GM23338 (cell line): ENCODE results near the gene DRC7. TPM values are rescaled to one million over a fixed set of nuclear protein-coding genes. Genes with fewer than 3 reads are reported as not detected.
A peak's percentile ranks its signal among the peaks of the same experiment; 100 is the strongest.

Experiments
- ATAC-seq: fragments of 200-7000 bp; cut with Tn5 transposase; 3 replicates; pipeline ENCODE4 v1.9.1; 2020
- DNase-seq: peaks from one replicate; pipeline ENCODE4 v3.0.0-alpha.2; 2015; ENCODE audit warnings: low spot score
- H2AFZ ChIP-seq: fragments of 200-600 bp; sonication (generic); 2 replicates; pipeline ENCODE4 v1.8.0; 2016; ENCODE audit warnings: antibody characterized with exemption, mild to moderate bottlenecking, moderate library complexity
- H3F3A ChIP-seq: fragments of 200-600 bp; sonication (generic); replicated peaks from 2 replicates; pipeline ENCODE4 v1.8.0; 2017; ENCODE audit warnings: antibody characterized with exemption, mixed run types, low read depth
- H3K27ac ChIP-seq: fragments of 200-600 bp; sonication (generic); 2 replicates; pipeline ENCODE4 v1.6.1; 2016; ENCODE audit warnings: low read depth
- H3K27me3 ChIP-seq: fragments of 200-600 bp; sonication (generic); 2 replicates; pipeline ENCODE4 v1.8.0; 2016; ENCODE audit warnings: mild to moderate bottlenecking, mixed run types, moderate library complexity; ENCODE audit not compliant: insufficient read depth
- H3K36me3 ChIP-seq: fragments of 200-600 bp; sonication (generic); 2 replicates; pipeline ENCODE4 v1.8.0; 2016; ENCODE audit warnings: mild to moderate bottlenecking; ENCODE audit not compliant: insufficient read depth
- H3K4me1 ChIP-seq: fragments of 200-600 bp; sonication (generic); 2 replicates; pipeline ENCODE4 v1.8.0; 2016; ENCODE audit warnings: mild to moderate bottlenecking, moderate library complexity; ENCODE audit not compliant: insufficient read depth
- H3K4me2 ChIP-seq: fragments of 200-600 bp; sonication (generic); 2 replicates; pipeline ENCODE4 v1.7.1; 2017; ENCODE audit warnings: mixed run types
- H3K4me3 ChIP-seq: fragments of 200-600 bp; sonication (generic); 2 replicates; pipeline ENCODE4 v1.6.1; 2016; ENCODE audit warnings: mixed run types
- H3K79me2 ChIP-seq: fragments of 200-600 bp; sonication (generic); replicated peaks from 2 replicates; pipeline ENCODE4 v1.8.0; 2017; ENCODE audit warnings: mild to moderate bottlenecking; ENCODE audit not compliant: insufficient read depth
- H3K9me2 ChIP-seq: fragments of 200-600 bp; sonication (generic); 2 replicates; pipeline ENCODE4 v1.8.0; 2017; ENCODE audit not compliant: insufficient read depth
- H4K20me1 ChIP-seq: fragments of 200-600 bp; sonication (generic); replicated peaks from 2 replicates; pipeline ENCODE4 v1.8.0; 2017; ENCODE audit warnings: mild to moderate bottlenecking; ENCODE audit not compliant: insufficient read depth
- H3K27ac Mint-ChIP-seq: 2 replicates; pipeline ENCODE4 v1.8.0; 2020; ENCODE audit warnings: inconsistent platforms, mild to moderate bottlenecking, moderate library complexity, mixed read lengths
- H3K27me3 Mint-ChIP-seq: 3 replicates; pipeline ENCODE4 v1.8.0; 2022; ENCODE audit warnings: low read depth, mild to moderate bottlenecking, moderate library complexity, mixed read lengths, inconsistent platforms; ENCODE audit not compliant: insufficient read depth, poor library complexity
- H3K36me3 Mint-ChIP-seq: 3 replicates; pipeline ENCODE4 v1.8.0; 2021; ENCODE audit warnings: low read depth, mild to moderate bottlenecking, inconsistent platforms, moderate library complexity, mixed read lengths
- H3K4me1 Mint-ChIP-seq: 3 replicates; pipeline ENCODE4 v1.8.0; 2020; ENCODE audit warnings: mild to moderate bottlenecking, inconsistent platforms, mixed read lengths
- H3K4me3 Mint-ChIP-seq: 3 replicates; pipeline ENCODE4 v1.8.0; 2021; ENCODE audit warnings: moderate library complexity, mild to moderate bottlenecking, inconsistent platforms, mixed read lengths
- H3K9me3 Mint-ChIP-seq: 3 replicates; pipeline ENCODE4 v1.8.0; 2020; ENCODE audit warnings: moderate library complexity, mild to moderate bottlenecking, inconsistent platforms, mixed read lengths
- CREB1 ChIP-seq: fragments of 250-450 bp; sonication (Bioruptor Pico); IDR thresholded peaks from 2 replicates; pipeline ENCODE4 v1.5.0; 2020; ENCODE audit warnings: low read depth, mild to moderate bottlenecking, moderate library complexity
- CTCF ChIP-seq, 2 experiments: fragments of 200-600 bp in 1 of 2; sonication (generic) in 1 of 2; conservative IDR thresholded peaks; 2 replicates each; pipeline versions ENCODE4 v1.5.1 to v1.6.1; 2016 to 2017; ENCODE audit warnings: antibody characterized with exemption in 2 of 2, low read depth in 2 of 2, mild to moderate bottlenecking in 2 of 2, moderate library complexity in 1 of 2
- NANOG ChIP-seq: IDR thresholded peaks from 2 replicates; pipeline ENCODE4 v1.6.1; 2016; ENCODE audit warnings: antibody characterized with exemption, borderline replicate concordance
- POLR2AphosphoS5 ChIP-seq: IDR thresholded peaks from 2 replicates; pipeline ENCODE4 v1.6.1; 2016; ENCODE audit warnings: antibody characterized with exemption, low read depth
- STAT1 ChIP-seq: IDR thresholded peaks from one replicate; pipeline ENCODE4 v1.6.1; 2016; ENCODE audit warnings: antibody characterized with exemption; ENCODE audit not compliant: unreplicated experiment
- ZNF331 ChIP-seq: fragments of 250-450 bp; sonication (Bioruptor Pico); IDR thresholded peaks from 2 replicates; pipeline ENCODE4 v1.5.0; 2020; ENCODE audit warnings: low read depth, mild to moderate bottlenecking, moderate library complexity
- polyA plus RNA-seq: library from polyadenylated mRNA; unstranded; fragments of >200 nt; fragmentation: Nextera tagmentation; extraction: Ambion mirVana; gene quantifications from 2 replicates; pipeline ENCODE4 v1.2.1, GENCODE V29; 2016
- total RNA-seq: library from RNA; depleted of rRNA; stranded (reverse); fragments of >200 nt; shearing (Covaris generic); gene quantifications from 2 replicates; pipeline ENCODE4 v1.2.3, GENCODE V29; 2014

DRC7 gene
- total and polyA plus RNA-seq, 2 experiments from 2014 or later = not detected

GRCh38 chr16:57658130-57658877 lies 36.3 kb upstream of the DRC7 start:
- DNase-seq = no peak
- Histone ChIP-seq H3K4me1 (no peaks in the 10 kb centered on the region), H3K27me3 (no peaks in the 10 kb centered on the region), H3K4me3 (no peak overlapping the region), H3K36me3 (no peaks in the 10 kb centered on the region), H3K27ac (no peak overlapping the region), H3K9me2 (no peaks in the 10 kb centered on the region), H3K4me2 (no peak overlapping the region), H3F3A (no peaks in the 10 kb centered on the region), H2AFZ (no peak overlapping the region), H4K20me1 (no peaks in the 10 kb centered on the region), H3K79me2 (no peaks in the 10 kb centered on the region)
- Mint-ChIP-seq H3K9me3 (no peaks in the 10 kb centered on the region), H3K27ac (no peak overlapping the region), H3K27me3 (peaks cover 6% of the 10 kb centered on the region), H3K4me3 (no peak overlapping the region), H3K4me1 (no peaks in the 10 kb centered on the region), H3K36me3 (no peaks in the 10 kb centered on the region)
- no peak for ATAC-seq
- TF ChIP-seq POLR2AphosphoS5 (no peak), ZNF331 (CRISPR knock-in tag) (no peak), CREB1 (no peak)

GRCh38 chr16:57658878-57659674 lies 35.5 kb upstream of the DRC7 start:
- no peaks in the 10 kb centered on the region for H3K4me1 Mint-ChIP-seq
- H3K9me3 Mint-ChIP-seq = no peaks in the 10 kb centered on the region
- Histone ChIP-seq H3K4me1 (no peaks in the 10 kb centered on the region), H3K4me3 (no peak overlapping the region), H3K27ac (no peak overlapping the region), H3K36me3 (no peaks in the 10 kb centered on the region), H3F3A (no peaks in the 10 kb centered on the region), H3K9me2 (no peaks in the 10 kb centered on the region), H3K27me3 (no peaks in the 10 kb centered on the region), H4K20me1 (no peaks in the 10 kb centered on the region), H3K4me2 (no peak overlapping the region), H3K79me2 (no peaks in the 10 kb centered on the region), H2AFZ (no peak overlapping the region)
- H3K27ac Mint-ChIP-seq = no peak overlapping the region; the same call in 1 of the 2 replicates
- TF ChIP-seq STAT1 (no peak), NANOG (no peak), POLR2AphosphoS5 (no peak)
- no peak for ATAC-seq
- no peak for DNase-seq
- H3K36me3 Mint-ChIP-seq = no peaks in the 10 kb centered on the region
- no peak overlapping the region for H3K4me3 Mint-ChIP-seq
- H3K27me3 Mint-ChIP-seq = peaks cover 6% of the 10 kb centered on the region

GRCh38 chr16:57660715-57661463 lies 33.7 kb upstream of the DRC7 start:
- no peak overlapping the region for H3K27ac Mint-ChIP-seq
- peaks cover 6% of the 10 kb centered on the region for H3K27me3 Mint-ChIP-seq
- Histone ChIP-seq H3K4me3 (no peak overlapping the region), H3K36me3 (no peaks in the 10 kb centered on the region), H3F3A (no peaks in the 10 kb centered on the region), H3K4me2 (no peak overlapping the region), H3K79me2 (no peaks in the 10 kb centered on the region), H3K9me2 (no peaks in the 10 kb centered on the region), H3K4me1 (no peaks in the 10 kb centered on the region), H3K27me3 (no peaks in the 10 kb centered on the region), H2AFZ (no peak overlapping the region), H3K27ac (no peak overlapping the region), H4K20me1 (no peaks in the 10 kb centered on the region)
- no peak overlapping the region for H3K4me3 Mint-ChIP-seq
- no peaks in the 10 kb centered on the region for H3K9me3 Mint-ChIP-seq
- DNase-seq (no peak), ATAC-seq (no peak)
- TF ChIP-seq CREB1 (no peak), CTCF (conservative IDR thresholded peaks at IDR 0.05; ENCODE audit: low read depth in 2 of 2) (peak in 1 of 2 experiments; percentile 48; a peak in 2 of 4 replicates)
- H3K4me1 Mint-ChIP-seq = no peaks in the 10 kb centered on the region; the same call in 2 of the 3 replicates
- no peaks in the 10 kb centered on the region for H3K36me3 Mint-ChIP-seq
